K562 (cell line): ENCODE measurements around the gene GATA1. TPM values are rescaled to one million over a fixed set of nuclear protein-coding genes. Genes with fewer than 3 reads are reported as not detected.

Source experiments
- ARID1B ChIP-seq: fragments of 450-650 bp; IDR thresholded peaks from 2 replicates; pipeline ENCODE4 v1.6.1; 2016; ENCODE audit warnings: antibody characterized with exemption, mild to moderate bottlenecking, inconsistent platforms
- ATF1 ChIP-seq, 2 experiments: fragments of 450-650 bp in 1 of 2; IDR thresholded peaks; 2 replicates each; pipeline ENCODE4 v1.6.1; 2016; ENCODE audit warnings: missing compliant biosample characterization in 1 of 2, missing genetic modification characterization in 1 of 2
- CBX2 ChIP-seq: fragments of 200-600 bp; sonication (generic); IDR thresholded peaks from one replicate; pipeline ENCODE4 v1.6.1; 2012; ENCODE audit warnings: mild to moderate bottlenecking, low read length, inconsistent platforms; ENCODE audit not compliant: insufficient read depth, poor library complexity, severe bottlenecking
- EGR1 ChIP-seq: fragments of 450-650 bp; conservative IDR thresholded peaks from 2 replicates; pipeline ENCODE4 v1.6.1; 2017; ENCODE audit warnings: mild to moderate bottlenecking
- HEY1 ChIP-seq: fragments of 250-450 bp; sonication (Bioruptor Pico); IDR thresholded peaks from 2 replicates; pipeline ENCODE4 v1.5.0; 2020; ENCODE audit warnings: mild to moderate bottlenecking, moderate library complexity, borderline replicate concordance
- HNRNPUL1 ChIP-seq: fragments of 200-400 bp; formaldehyde crosslinking; IDR thresholded peaks from 2 replicates; pipeline ENCODE4 v1.6.1; 2017; ENCODE audit warnings: low read length
- JUND ChIP-seq, 2 experiments: IDR thresholded peaks; 2 replicates in 1 of 2; 3 replicates in 1 of 2; pipeline ENCODE4 v1.6.1; 2011; ENCODE audit warnings: borderline replicate concordance in 2 of 2, low read depth in 2 of 2, low read length in 2 of 2, improper control_type of control experiment in 1 of 2, missing biosample characterization in 1 of 2, missing genetic modification characterization in 1 of 2, missing genetic modification reagents in 1 of 2
- MAX ChIP-seq: sonication (generic); formaldehyde crosslinking; IDR thresholded peaks from 2 replicates; pipeline ENCODE4 v1.9.0; 2022; ENCODE audit warnings: mild to moderate bottlenecking, missing genetic modification reagents
- MEIS2 ChIP-seq: fragments of 450-650 bp; IDR thresholded peaks from 2 replicates; pipeline ENCODE4 v1.6.1; 2014; ENCODE audit warnings: mild to moderate bottlenecking; ENCODE audit not compliant: partially characterized antibody
- NCOA6 ChIP-seq: fragments of 450-650 bp; IDR thresholded peaks from 2 replicates; pipeline ENCODE4 v1.6.1; 2017; ENCODE audit warnings: mild to moderate bottlenecking
- NR1H2 ChIP-seq: sonication (generic); formaldehyde crosslinking; IDR thresholded peaks from 2 replicates; pipeline ENCODE4 v1.4.0; 2020; ENCODE audit warnings: mild to moderate bottlenecking, missing genetic modification reagents
- RREB1 ChIP-seq: fragments of 250-450 bp; sonication (Bioruptor Pico); IDR thresholded peaks from 2 replicates; pipeline ENCODE4 v1.4.0; 2020
- STAT6 ChIP-seq: sonication (generic); formaldehyde crosslinking; IDR thresholded peaks from 2 replicates; pipeline ENCODE4 v1.8.1; 2023; ENCODE audit warnings: mild to moderate bottlenecking, missing genetic modification reagents
- TAF7 ChIP-seq: fragments of 450-650 bp; IDR thresholded peaks from 2 replicates; pipeline ENCODE4 v1.6.1; 2016; ENCODE audit warnings: missing genetic modification characterization, missing compliant biosample characterization
- ZBTB33 ChIP-seq: sonication (generic); formaldehyde crosslinking; IDR thresholded peaks from 2 replicates; pipeline ENCODE4 v1.8.1; 2023; ENCODE audit warnings: mild to moderate bottlenecking, missing genetic modification reagents
- ZNF184 ChIP-seq: sonication (generic); formaldehyde crosslinking; IDR thresholded peaks from 2 replicates; pipeline ENCODE4 v1.5.0; 2020; ENCODE audit warnings: missing genetic modification reagents
- polyA plus RNA-seq, 8 experiments: library from polyadenylated mRNA; depleted of rRNA in 4 of 8; stranded (reverse) in 5 of 8; unstranded in 3 of 8; fragments of >200 nt; fragmentation: Nextera tagmentation in 2 of 8; fragmentation: Illumina TruSeq in 1 of 8; extraction: Ambion mirVana in 2 of 8; extraction: Trizol in 1 of 8; gene quantifications; 2 replicates each; pipeline versions ENCODE4 v1.2.1 to v1.2.3, GENCODE V29; 2011 to 2014; ENCODE audit warnings: inconsistent platforms in 1 of 8, missing spikeins in 1 of 8
- total RNA-seq, 7 experiments: library from RNA; depleted of rRNA in 6 of 7; stranded (reverse); fragments of >200 nt in 6 of 7; fragmentation: Illumina TruSeq in 2 of 7; extraction: Trizol in 2 of 7; gene quantifications; 2 replicates each; pipeline versions ENCODE4 v1.2.1 to v1.2.3, GENCODE V29; 2011 to 2021; ENCODE audit warnings: low replicate concordance in 1 of 7

Gene GATA1
- total and polyA plus RNA-seq, 9 of the 15 experiments (the other 6 are each of a cell fraction or from before 2014, with no cell fraction given): 11.9 to 291 (median 116) TPM

- TF ChIP-seq STAT6 (CRISPR knock-in tag): no peak
- TF ChIP-seq ZBTB33: 0 out of 2 replicates have a peak, but pooled peaks have one; percentile 11
- TF ChIP-seq RREB1 (CRISPR knock-in tag): no peak
- TF ChIP-seq HEY1 (CRISPR knock-in tag): no peak
- no peak for TF ChIP-seq TAF7
- peak; percentile 97 for TF ChIP-seq ARID1B
- no peak for TF ChIP-seq EGR1
- TF ChIP-seq ATF1 (CRISPR knock-in tag; IDR thresholded peaks at IDR 0.05): no peak
- TF ChIP-seq ATF1 (tag; IDR thresholded peaks at IDR 0.05): 0 out of 2 replicates have a peak, but pooled peaks have one; percentile 41
- peak; percentile 53 for TF ChIP-seq MEIS2
- no peak for TF ChIP-seq NR1H2 (CRISPR knock-in tag)
- no peak for TF ChIP-seq HNRNPUL1
- TF ChIP-seq ZNF184 (CRISPR knock-in tag): no peak
- peak; percentile 65 for TF ChIP-seq JUND (IDR thresholded peaks at IDR 0.05; ENCODE audit: borderline replicate concordance, low read depth, low read length)
- no peak; the same call in 2 of the 3 replicates for TF ChIP-seq JUND (tag; IDR thresholded peaks at IDR 0.05; ENCODE audit: borderline replicate concordance, low read depth, low read length)
- peak; percentile 68 for TF ChIP-seq MAX
- TF ChIP-seq CBX2: no peak
- TF ChIP-seq NCOA6: no peak
Measured at GRCh38 chrX:48782795-48783194, 3.6 kb upstream of the GATA1 start (continued).
